ENCODE data around the gene IL17RC.

The IL17RC gene

GRCh38 chr3:9903238-9903624, 13.7 kb upstream of the IL17RC start:
- peaks cover 4 to 12% of the 10 kb centered on the region in 2 donors for H3K36me3 ChIP-seq (ENCODE audit: control insufficient read depth in 1 of 2, insufficient read depth in 2 of 2, low read length in 2 of 2)
- peak overlapping the region; percentile 78 to 87 for H3K4me3 ChIP-seq (ENCODE audit: low read depth in 1 of 2, low read length in 2 of 2)
- peak overlapping the region; percentile 86 to 96 for H3K9ac ChIP-seq (ENCODE audit: low read depth in 1 of 2, low read length in 2 of 2)
- H3K9me3 ChIP-seq (ENCODE audit: control insufficient read depth in 1 of 2, low read length in 2 of 2) = no peaks in the 10 kb centered on the region
- peak overlapping the region; percentile 11 for H3K27ac ChIP-seq (ENCODE audit: low read depth, low read length)
- peaks cover 36 to 41% of the 10 kb centered on the region in 2 donors for H3K4me1 ChIP-seq (ENCODE audit: control insufficient read depth in 1 of 2, insufficient read depth in 2 of 2, low read length in 2 of 2)
- H3K27me3 ChIP-seq (ENCODE audit: control insufficient read depth in 1 of 2, insufficient read depth in 2 of 2, low read length in 2 of 2) = no peaks in the 10 kb centered on the region

- H3K4me1 ChIP-seq (ENCODE audit: control insufficient read depth in 1 of 2, insufficient read depth in 2 of 2, low read length in 2 of 2) = peaks cover 32 to 40% of the 10 kb centered on the region in 2 donors
Measured at GRCh38 chr3:9903904-9904303, 13.0 kb upstream of the IL17RC start.

GRCh38 chr3:9906480-9906879, 10.4 kb upstream of the IL17RC start:
- no peaks in the 10 kb centered on the region for H3K27me3 ChIP-seq (ENCODE audit: control insufficient read depth in 1 of 2, insufficient read depth in 2 of 2, low read length in 2 of 2)
- H3K4me1 ChIP-seq (ENCODE audit: control insufficient read depth in 1 of 2, insufficient read depth in 2 of 2, low read length in 2 of 2) = peaks cover 22 to 37% of the 10 kb centered on the region in 2 donors
- no peak overlapping the region for H3K9ac ChIP-seq (ENCODE audit: low read depth in 1 of 2, low read length in 2 of 2)
- H3K36me3 ChIP-seq (ENCODE audit: control insufficient read depth in 1 of 2, insufficient read depth in 2 of 2, low read length in 2 of 2) = peaks cover 6 to 43% of the 10 kb centered on the region in 2 donors
- no peak overlapping the region for H3K4me3 ChIP-seq (ENCODE audit: low read depth in 1 of 2, low read length in 2 of 2)
- no peaks in the 10 kb centered on the region for H3K9me3 ChIP-seq (ENCODE audit: control insufficient read depth in 1 of 2, low read length in 2 of 2)
- H3K27ac ChIP-seq (ENCODE audit: low read depth, low read length) = no peak overlapping the region

More at GRCh38 chr3:9903904-9904303, 13.0 kb upstream of the IL17RC start:
- peak overlapping the region; percentile 86 to 96 for H3K9ac ChIP-seq (ENCODE audit: low read depth in 1 of 2, low read length in 2 of 2)
- peak overlapping the region; percentile 78 to 87 for H3K4me3 ChIP-seq (ENCODE audit: low read depth in 1 of 2, low read length in 2 of 2)
- H3K36me3 ChIP-seq (ENCODE audit: control insufficient read depth in 1 of 2, insufficient read depth in 2 of 2, low read length in 2 of 2) = peaks cover 4 to 18% of the 10 kb centered on the region in 2 donors
- no peaks in the 10 kb centered on the region for H3K27me3 ChIP-seq (ENCODE audit: control insufficient read depth in 1 of 2, insufficient read depth in 2 of 2, low read length in 2 of 2)
- no peaks in the 10 kb centered on the region for H3K9me3 ChIP-seq (ENCODE audit: control insufficient read depth in 1 of 2, low read length in 2 of 2)
- no peak overlapping the region for H3K27ac ChIP-seq (ENCODE audit: low read depth, low read length)

GRCh38 chr3:9908286-9908685, 8.6 kb upstream of the IL17RC start:
- Histone ChIP-seq H3K36me3 (ENCODE audit: control insufficient read depth in 1 of 2, insufficient read depth in 2 of 2, low read length in 2 of 2) (peaks cover 6 to 52% of the 10 kb centered on the region in 2 donors), H3K27me3 (ENCODE audit: control insufficient read depth in 1 of 2, insufficient read depth in 2 of 2, low read length in 2 of 2) (no peaks in the 10 kb centered on the region), H3K9me3 (ENCODE audit: control insufficient read depth in 1 of 2, low read length in 2 of 2) (no peaks in the 10 kb centered on the region), H3K4me3 (ENCODE audit: low read depth in 1 of 2, low read length in 2 of 2) (no peak overlapping the region), H3K9ac (ENCODE audit: low read depth in 1 of 2, low read length in 2 of 2) (no peak overlapping the region), H3K27ac (ENCODE audit: low read depth, low read length) (no peak overlapping the region), H3K4me1 (ENCODE audit: control insufficient read depth in 1 of 2, insufficient read depth in 2 of 2, low read length in 2 of 2) (peaks cover 17 to 29% of the 10 kb centered on the region in 2 donors)

GRCh38 chr3:9909221-9910013, 7.5 kb upstream of the IL17RC start:
- Histone ChIP-seq H3K4me1 (ENCODE audit: control insufficient read depth in 1 of 2, insufficient read depth in 2 of 2, low read length in 2 of 2) (peaks cover 27 to 34% of the 10 kb centered on the region in 2 donors), H3K4me3 (ENCODE audit: low read depth in 1 of 2, low read length in 2 of 2) (no peak overlapping the region), H3K9me3 (ENCODE audit: control insufficient read depth in 1 of 2, low read length in 2 of 2) (no peaks in the 10 kb centered on the region), H3K36me3 (ENCODE audit: control insufficient read depth in 1 of 2, insufficient read depth in 2 of 2, low read length in 2 of 2) (peaks cover 6 to 52% of the 10 kb centered on the region in 2 donors), H3K27me3 (ENCODE audit: control insufficient read depth in 1 of 2, insufficient read depth in 2 of 2, low read length in 2 of 2) (no peaks in the 10 kb centered on the region), H3K27ac (ENCODE audit: low read depth, low read length) (no peak overlapping the region), H3K9ac (ENCODE audit: low read depth in 1 of 2, low read length in 2 of 2) (no peak overlapping the region)

- Histone ChIP-seq H3K27ac (ENCODE audit: low read depth, low read length) (no peak overlapping the region), H3K4me3 (ENCODE audit: low read depth in 1 of 2, low read length in 2 of 2) (no peak overlapping the region), H3K9ac (ENCODE audit: low read depth in 1 of 2, low read length in 2 of 2) (no peak overlapping the region), H3K36me3 (ENCODE audit: control insufficient read depth in 1 of 2, insufficient read depth in 2 of 2, low read length in 2 of 2) (peaks cover 4 to 46% of the 10 kb centered on the region in 2 donors), H3K27me3 (ENCODE audit: control insufficient read depth in 1 of 2, insufficient read depth in 2 of 2, low read length in 2 of 2) (no peaks in the 10 kb centered on the region), H3K9me3 (ENCODE audit: control insufficient read depth in 1 of 2, low read length in 2 of 2) (no peaks in the 10 kb centered on the region), H3K4me1 (ENCODE audit: control insufficient read depth in 1 of 2, insufficient read depth in 2 of 2, low read length in 2 of 2) (peaks cover 46 to 53% of the 10 kb centered on the region in 2 donors)
Measured at GRCh38 chr3:9911863-9912262, 5.0 kb upstream of the IL17RC start.

- H3K27ac ChIP-seq (ENCODE audit: low read depth, low read length) = no peak overlapping the region
Measured at GRCh38 chr3:9912294-9912935, 4.5 kb upstream of the IL17RC start.

GRCh38 chr3:9913601-9914000, 3.3 kb upstream of the IL17RC start:
- H3K27ac ChIP-seq (ENCODE audit: low read depth, low read length) = no peak overlapping the region
- H3K27me3 ChIP-seq (ENCODE audit: control insufficient read depth in 1 of 2, insufficient read depth in 2 of 2, low read length in 2 of 2) = no peaks in the 10 kb centered on the region
- H3K9me3 ChIP-seq (ENCODE audit: control insufficient read depth in 1 of 2, low read length in 2 of 2) = no peaks in the 10 kb centered on the region
- H3K9ac ChIP-seq (ENCODE audit: low read depth in 1 of 2, low read length in 2 of 2) = peak overlapping the region in 1 of 2 donors; percentile 32
- H3K36me3 ChIP-seq (ENCODE audit: control insufficient read depth in 1 of 2, insufficient read depth in 2 of 2, low read length in 2 of 2) = peaks cover 2 to 37% of the 10 kb centered on the region in 2 donors
- peaks cover 46 to 54% of the 10 kb centered on the region in 2 donors for H3K4me1 ChIP-seq (ENCODE audit: control insufficient read depth in 1 of 2, insufficient read depth in 2 of 2, low read length in 2 of 2)
- no peak overlapping the region for H3K4me3 ChIP-seq (ENCODE audit: low read depth in 1 of 2, low read length in 2 of 2)

More at GRCh38 chr3:9912294-9912935, 4.5 kb upstream of the IL17RC start:
- peaks cover 46 to 56% of the 10 kb centered on the region in 2 donors for H3K4me1 ChIP-seq (ENCODE audit: control insufficient read depth in 1 of 2, insufficient read depth in 2 of 2, low read length in 2 of 2)
- H3K4me3 ChIP-seq (ENCODE audit: low read depth in 1 of 2, low read length in 2 of 2) = no peak overlapping the region
- no peak overlapping the region for H3K9ac ChIP-seq (ENCODE audit: low read depth in 1 of 2, low read length in 2 of 2)
- H3K36me3 ChIP-seq (ENCODE audit: control insufficient read depth in 1 of 2, insufficient read depth in 2 of 2, low read length in 2 of 2) = peaks cover 2 to 43% of the 10 kb centered on the region in 2 donors
- H3K9me3 ChIP-seq (ENCODE audit: control insufficient read depth in 1 of 2, low read length in 2 of 2) = no peaks in the 10 kb centered on the region
- H3K27me3 ChIP-seq (ENCODE audit: control insufficient read depth in 1 of 2, insufficient read depth in 2 of 2, low read length in 2 of 2) = no peaks in the 10 kb centered on the region

- peaks cover 46 to 50% of the 10 kb centered on the region in 2 donors for H3K4me1 ChIP-seq (ENCODE audit: control insufficient read depth in 1 of 2, insufficient read depth in 2 of 2, low read length in 2 of 2)
- H3K9me3 ChIP-seq (ENCODE audit: control insufficient read depth in 1 of 2, low read length in 2 of 2) = no peaks in the 10 kb centered on the region
- peaks cover 2 to 33% of the 10 kb centered on the region in 2 donors for H3K36me3 ChIP-seq (ENCODE audit: control insufficient read depth in 1 of 2, insufficient read depth in 2 of 2, low read length in 2 of 2)
- peak overlapping the region in 1 of 2 donors; percentile 4 for H3K9ac ChIP-seq (ENCODE audit: low read depth in 1 of 2, low read length in 2 of 2)
- H3K4me3 ChIP-seq (ENCODE audit: low read depth in 1 of 2, low read length in 2 of 2) = no peak overlapping the region
- H3K27me3 ChIP-seq (ENCODE audit: control insufficient read depth in 1 of 2, insufficient read depth in 2 of 2, low read length in 2 of 2) = no peaks in the 10 kb centered on the region
- no peak overlapping the region for H3K27ac ChIP-seq (ENCODE audit: low read depth, low read length)
Measured at GRCh38 chr3:9914011-9914410, 2.9 kb upstream of the IL17RC start.
